Measurements from ENCODE around the gene GPR3.

GPR3 gene

DNA sequence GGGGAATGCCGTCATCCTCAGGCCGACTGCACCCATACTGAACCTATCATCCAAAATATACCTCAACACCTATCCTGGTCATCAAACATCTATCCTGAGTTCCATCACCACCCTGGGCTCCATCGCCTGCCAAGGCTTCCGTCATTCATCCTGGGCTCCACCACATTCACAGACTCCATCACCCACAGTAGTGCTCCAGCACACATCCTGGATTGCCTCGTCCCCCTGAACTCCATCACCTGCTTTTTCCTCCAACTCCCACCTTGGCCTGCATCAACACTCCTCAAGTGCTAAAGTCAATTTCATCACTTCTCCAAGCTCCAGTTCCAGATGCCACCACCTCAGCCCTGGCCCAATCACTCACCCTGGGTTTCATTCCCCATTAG lies 33.5 kb upstream of the GPR3 start:
- no peak for DNase-seq

GRCh38 chr1:27359822-27360158 lies 32.6 kb upstream of the GPR3 start:
- no peak for DNase-seq

- DNase-seq: no peak
Observed at GRCh38 chr1:27360159-27361043, 32.0 kb upstream of the GPR3 start.

GRCh38 chr1:27361044-27361402 lies 31.4 kb upstream of the GPR3 start:
- DNase-seq: no peak

- DNase-seq: no peak
Observed at GRCh38 chr1:27361553-27361952, 30.9 kb upstream of the GPR3 start.

- DNase-seq: no peak
Observed at GRCh38 chr1:27363766-27364695, 28.4 kb upstream of the GPR3 start.

GRCh38 chr1:27364696-27365371 lies 27.6 kb upstream of the GPR3 start:
- DNase-seq: no peak

DNA sequence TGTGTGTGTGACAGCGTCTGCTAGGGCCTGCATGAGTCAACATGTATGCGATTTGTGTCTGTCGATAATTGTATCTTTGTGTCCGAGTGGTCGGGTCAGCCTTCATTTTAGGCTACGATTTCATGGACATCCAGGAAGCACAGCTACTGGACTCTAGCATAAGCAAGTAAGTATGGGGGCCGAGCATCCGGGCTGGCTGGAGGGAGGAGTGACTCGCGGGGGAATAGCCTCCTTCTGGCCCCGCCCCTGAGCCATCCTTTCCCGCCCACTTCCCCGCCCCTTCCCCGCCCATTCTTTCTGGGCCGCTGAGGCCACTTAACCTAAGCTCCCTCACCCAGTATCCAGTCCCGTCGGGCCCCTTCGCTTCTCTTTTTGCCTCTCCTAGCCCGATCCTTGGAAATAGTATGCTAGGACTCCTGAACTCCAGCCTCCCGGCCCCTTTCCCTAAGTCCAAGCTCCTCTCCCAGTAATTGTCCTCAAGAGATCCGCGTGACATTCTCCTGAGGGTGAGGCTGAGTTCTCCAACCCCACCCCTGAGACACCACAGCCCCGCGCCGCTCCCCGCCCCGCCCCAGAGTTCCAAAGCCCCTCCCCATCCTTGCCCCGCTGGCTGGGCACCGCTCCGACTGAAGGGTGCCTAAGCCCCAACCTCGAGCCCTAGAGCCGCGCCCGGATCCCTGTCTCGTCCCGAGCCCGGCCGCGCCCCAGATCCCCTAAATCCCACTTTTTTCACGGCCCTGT lies 26.9 kb upstream of the GPR3 start:
- peak; percentile 61 to 77 for DNase-seq

DNA sequence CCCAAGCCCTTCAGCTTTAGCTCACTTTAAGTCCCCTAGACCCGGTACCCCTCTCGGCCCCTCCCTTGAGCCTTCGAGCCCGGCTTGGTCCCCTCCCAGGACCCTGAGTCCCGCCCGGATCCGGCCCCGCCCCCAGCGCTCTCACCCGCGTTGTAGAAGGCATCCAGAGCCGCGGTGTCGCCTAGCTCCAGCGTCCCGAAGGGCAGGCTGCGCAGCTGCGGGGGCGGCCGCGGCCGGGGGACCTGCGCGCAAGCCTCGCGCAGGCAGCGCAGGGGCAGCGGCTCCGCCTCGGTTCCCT lies 26.4 kb upstream of the GPR3 start:
- DNase-seq: peak in 1 of 2 donors; percentile 43

- DNase-seq: peak; percentile 16 to 30
Observed at GRCh38 chr1:27366411-27367159, 25.8 kb upstream of the GPR3 start, which contains the start of gene MAP3K6. Gene MAP3K6, minus strand, starts transcription at chr1:27366961. Its CDS starts 364 bp downstream, at chr1:27366597.

- no peak for DNase-seq
Observed at GRCh38 chr1:27367160-27367650, 25.2 kb upstream of the GPR3 start.

- no peak for DNase-seq
Observed at GRCh38 chr1:27368869-27369582, 23.4 kb upstream of the GPR3 start.

DNA sequence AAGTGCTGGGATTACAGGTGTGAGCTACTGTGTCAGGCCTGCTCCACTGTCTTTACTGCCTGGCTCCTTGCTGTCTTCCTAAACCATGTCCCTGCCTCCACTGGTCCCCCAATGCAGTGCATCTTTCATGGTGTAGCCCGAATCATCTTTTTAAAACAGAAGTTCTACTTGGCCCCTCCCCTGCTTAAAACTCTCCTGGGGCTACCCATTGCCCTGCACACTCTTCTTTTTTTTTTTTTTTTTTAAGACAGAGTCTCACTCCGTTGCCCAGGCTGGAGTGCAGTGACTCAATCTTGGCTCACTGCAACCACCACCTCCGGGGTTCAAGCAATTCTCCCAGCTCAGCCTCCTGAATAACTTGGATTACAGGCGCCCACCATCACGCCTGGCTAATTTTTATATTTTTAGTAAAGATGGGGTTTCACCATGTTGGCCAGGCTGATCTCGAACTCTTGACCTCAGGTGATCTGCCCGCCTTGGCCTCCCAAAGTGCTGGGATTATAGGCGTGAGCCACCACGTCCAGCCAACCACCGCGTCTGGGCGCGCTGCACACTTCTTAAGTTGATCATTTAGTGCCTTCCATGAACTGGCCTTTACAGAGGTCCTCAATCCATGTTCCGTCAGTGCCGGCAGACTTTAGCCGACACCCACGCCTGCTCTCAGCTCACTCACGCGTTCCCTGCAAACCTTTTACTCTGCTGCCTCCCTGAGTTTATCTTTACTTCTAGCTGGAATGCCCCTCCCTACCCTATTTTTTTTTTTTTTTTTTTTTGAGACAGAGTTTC lies 20.2 kb upstream of the GPR3 start:
- no peak for DNase-seq

DNA sequence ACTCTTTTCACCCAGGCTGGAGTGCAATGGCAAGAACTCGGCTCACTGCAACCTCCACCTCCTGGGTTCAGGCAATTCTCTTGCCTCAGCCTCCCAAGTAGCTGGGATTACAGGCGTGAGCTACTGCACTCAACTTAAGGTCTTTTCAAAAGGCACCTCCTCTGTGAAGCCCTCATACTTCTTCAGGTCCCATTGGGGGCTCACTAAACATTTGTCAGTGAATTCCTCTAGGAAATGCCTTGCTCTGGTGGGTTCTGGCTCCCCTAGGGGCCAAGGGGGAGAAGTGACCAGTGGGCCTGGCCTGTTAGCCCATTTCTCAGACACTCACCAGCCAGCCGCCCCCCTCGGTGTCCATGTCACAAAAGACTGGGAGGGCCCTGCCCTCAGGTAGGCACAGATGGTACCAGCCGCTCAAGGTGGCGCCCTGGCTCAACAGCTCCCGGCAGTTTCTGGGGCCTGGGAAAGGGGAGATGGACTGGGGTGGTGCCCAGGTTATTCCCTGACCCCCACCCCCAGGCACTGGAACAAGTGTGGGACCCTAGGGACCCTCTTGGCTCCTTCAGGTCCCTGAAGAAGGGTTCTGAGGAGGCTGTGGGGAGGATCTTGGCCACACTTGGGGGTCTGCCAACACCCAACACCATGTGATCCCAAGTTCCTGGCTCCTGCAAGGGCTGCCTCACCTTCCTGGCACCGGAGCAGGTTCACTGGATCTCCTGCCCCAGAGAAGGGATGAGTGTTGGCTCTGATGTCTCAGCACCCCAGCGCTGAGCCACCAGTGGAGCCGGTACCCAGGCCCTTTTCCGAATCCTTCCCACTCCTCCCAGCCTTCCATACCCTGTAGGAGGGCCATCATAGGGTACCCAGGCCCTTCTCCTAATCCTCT lies 19.4 kb upstream of the GPR3 start:
- no peak for DNase-seq

DNA sequence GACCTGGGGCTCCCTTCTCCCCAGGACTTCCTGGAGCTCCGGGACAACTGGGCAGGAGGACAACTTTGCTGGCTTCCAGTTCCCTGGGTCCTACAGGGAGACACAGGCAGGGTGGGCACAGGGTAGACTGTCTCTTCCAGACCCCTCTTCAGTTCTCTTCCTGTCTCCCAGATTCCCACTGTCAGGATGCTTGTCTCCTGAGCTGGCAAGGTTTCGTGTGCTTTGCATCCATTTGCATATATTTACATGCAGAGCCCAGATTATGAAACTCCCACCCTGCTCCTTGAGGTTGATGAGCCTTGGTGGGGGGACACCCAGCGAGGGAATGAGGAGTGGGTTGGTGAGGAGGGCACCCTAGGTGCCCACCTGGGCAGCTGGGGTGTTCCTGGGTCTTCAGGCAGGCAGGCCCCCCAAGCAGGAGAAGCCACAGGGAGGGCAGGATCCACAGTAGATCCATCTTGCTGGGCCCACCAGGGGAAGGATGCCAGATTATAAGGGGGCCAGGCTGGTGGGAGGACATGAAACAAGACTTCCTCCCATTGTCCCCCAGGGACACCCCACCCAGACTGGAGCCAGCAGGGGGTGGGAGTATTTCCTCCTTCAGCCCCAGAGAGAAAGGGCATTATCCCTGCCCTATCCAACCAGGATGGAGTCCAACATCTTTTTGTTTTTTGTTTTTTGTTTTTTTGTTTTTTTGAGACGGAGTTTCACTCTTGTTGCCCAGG lies 17.9 kb upstream of the GPR3 start, which contains the start of gene FCN3:
Gene FCN3, minus strand, starts transcription at position 463 of the 725 bp plus-strand sequence. Its CDS starts 6 bp downstream, at position 457.
- no peak for DNase-seq

GRCh38 chr1:27377760-27378495 lies 14.5 kb upstream of the GPR3 start:
- DNase-seq: no peak

DNA sequence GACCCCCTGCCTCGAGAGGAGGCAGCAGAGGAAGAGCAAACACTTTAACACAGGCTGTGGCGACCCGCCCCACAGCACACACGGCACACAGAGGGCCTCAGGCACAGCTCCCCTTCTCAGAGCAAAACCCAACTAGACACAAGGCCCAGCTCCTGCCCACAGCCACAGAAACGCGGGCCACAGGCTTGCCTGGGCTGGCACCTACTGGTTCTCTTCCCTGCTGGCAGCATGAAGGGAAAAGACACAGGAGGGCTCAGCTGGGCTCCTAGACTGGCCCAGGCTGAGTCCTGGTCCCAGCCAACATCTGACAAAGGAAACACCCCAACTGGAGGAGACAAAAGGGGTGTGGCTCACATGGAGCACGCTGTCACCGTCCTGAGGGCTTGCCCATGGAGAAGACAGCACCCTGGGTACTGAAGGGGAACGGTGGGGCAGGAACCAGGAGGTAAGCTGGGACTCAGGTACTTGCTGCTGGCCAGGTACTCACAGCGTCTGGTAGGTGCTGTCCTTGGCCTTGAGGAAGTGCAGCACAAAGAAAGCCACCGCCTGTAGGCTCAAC lies 12.8 kb upstream of the GPR3 start:
- no peak for DNase-seq
